ENCODE measurements around the gene TMEM179.

DNA sequence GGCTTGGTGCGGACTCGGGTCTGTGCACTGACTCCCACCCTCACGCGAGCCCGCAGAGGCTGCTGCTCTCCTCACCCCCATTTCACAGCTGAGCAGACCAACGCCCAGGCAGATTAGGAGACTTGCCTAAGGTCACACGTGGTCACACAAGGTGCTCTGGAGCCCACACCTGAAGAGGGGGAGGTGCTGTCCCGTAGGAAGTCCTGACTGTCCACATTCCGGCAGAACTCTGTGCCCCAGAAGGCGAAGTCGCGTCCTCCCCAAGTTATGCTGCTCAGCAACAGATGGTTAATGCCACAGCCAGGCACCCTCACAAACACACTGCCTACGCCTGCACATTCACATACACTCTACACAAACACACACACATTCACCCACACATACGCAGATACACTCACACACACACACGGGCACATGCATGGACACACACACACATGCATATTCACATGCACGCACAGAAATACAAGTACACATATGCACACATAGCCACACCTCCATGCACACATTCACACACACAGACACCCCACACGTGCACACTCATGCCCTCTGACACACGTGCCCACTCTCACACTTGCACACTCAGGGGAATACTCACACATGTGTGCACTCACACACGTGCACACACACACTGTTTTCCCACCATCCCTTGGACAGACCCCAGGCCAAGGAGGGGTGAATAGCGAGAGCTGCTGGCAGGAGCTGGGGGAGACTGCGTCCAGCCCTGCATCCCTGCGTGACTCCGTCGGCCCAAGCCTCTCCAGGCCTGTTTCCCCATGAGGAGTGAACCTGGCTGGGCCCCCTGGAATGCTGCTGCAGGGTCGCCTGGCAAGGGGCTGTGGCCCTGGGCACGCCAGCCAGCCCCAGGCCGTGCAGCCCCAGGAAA lies 20.9 kb downstream of the TMEM179 start:
- TF ChIP-seq ZFP30 (CRISPR knock-in tag; IDR thresholded peaks at IDR 0.05) = no peak
- TF ChIP-seq, protein P1, sequence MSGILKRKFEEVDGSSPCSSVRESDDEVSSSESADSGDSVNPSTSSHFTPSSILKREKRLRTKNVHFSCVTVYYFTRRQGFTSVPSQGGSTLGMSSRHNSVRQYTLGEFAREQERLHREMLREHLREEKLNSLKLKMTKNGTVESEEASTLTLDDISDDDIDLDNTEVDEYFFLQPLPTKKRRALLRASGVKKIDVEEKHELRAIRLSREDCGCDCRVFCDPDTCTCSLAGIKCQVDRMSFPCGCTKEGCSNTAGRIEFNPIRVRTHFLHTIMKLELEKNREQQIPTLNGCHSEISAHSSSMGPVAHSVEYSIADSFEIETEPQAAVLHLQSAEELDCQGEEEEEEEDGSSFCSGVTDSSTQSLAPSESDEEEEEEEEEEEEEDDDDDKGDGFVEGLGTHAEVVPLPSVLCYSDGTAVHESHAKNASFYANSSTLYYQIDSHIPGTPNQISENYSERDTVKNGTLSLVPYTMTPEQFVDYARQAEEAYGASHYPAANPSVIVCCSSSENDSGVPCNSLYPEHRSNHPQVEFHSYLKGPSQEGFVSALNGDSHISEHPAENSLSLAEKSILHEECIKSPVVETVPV (CRISPR knock-in tag; IDR thresholded peaks at IDR 0.05) = no peak
- TF ChIP-seq, protein P2, sequence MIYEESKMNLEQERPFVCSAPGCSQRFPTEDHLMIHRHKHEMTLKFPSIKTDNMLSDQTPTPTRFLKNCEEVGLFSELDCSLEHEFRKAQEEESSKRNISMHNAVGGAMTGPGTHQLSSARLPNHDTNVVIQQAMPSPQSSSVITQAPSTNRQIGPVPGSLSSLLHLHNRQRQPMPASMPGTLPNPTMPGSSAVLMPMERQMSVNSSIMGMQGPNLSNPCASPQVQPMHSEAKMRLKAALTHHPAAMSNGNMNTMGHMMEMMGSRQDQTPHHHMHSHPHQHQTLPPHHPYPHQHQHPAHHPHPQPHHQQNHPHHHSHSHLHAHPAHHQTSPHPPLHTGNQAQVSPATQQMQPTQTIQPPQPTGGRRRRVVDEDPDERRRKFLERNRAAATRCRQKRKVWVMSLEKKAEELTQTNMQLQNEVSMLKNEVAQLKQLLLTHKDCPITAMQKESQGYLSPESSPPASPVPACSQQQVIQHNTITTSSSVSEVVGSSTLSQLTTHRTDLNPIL (CRISPR knock-in tag; IDR thresholded peaks at IDR 0.05; ENCODE audit: low read depth) = no peak
- TF ChIP-seq ZNF565 (CRISPR knock-in tag; conservative IDR thresholded peaks at IDR 0.05; ENCODE audit: low read depth) = no peak
- TF ChIP-seq, protein P3, sequence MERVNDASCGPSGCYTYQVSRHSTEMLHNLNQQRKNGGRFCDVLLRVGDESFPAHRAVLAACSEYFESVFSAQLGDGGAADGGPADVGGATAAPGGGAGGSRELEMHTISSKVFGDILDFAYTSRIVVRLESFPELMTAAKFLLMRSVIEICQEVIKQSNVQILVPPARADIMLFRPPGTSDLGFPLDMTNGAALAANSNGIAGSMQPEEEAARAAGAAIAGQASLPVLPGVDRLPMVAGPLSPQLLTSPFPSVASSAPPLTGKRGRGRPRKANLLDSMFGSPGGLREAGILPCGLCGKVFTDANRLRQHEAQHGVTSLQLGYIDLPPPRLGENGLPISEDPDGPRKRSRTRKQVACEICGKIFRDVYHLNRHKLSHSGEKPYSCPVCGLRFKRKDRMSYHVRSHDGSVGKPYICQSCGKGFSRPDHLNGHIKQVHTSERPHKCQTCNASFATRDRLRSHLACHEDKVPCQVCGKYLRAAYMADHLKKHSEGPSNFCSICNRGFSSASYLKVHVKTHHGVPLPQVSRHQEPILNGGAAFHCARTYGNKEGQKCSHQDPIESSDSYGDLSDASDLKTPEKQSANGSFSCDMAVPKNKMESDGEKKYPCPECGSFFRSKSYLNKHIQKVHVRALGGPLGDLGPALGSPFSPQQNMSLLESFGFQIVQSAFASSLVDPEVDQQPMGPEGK (CRISPR knock-in tag; IDR thresholded peaks at IDR 0.05; ENCODE audit: borderline replicate concordance) = no peak
- no peak for TF ChIP-seq ZFP3 (CRISPR knock-in tag; IDR thresholded peaks at IDR 0.05)
- TF ChIP-seq ARNTL (CRISPR knock-in tag; IDR thresholded peaks at IDR 0.05; ENCODE audit: borderline replicate concordance, low read depth) = no peak

All from SK-N-SH treated with all-trans-retinoic acid at 6 μM for 48 hours (cell line).